Tibial nerve (tissue), 4 donors: ENCODE measurements around the gene NOS3. TPM values are rescaled to one million over a fixed set of nuclear protein-coding genes. Genes with fewer than 3 reads are reported as not detected.

ENCODE experiments used
- DNase-seq, 2 donors: peaks; one replicate each; pipeline ENCODE4 v3.0.0-alpha.2; 2019; ENCODE audit warnings: low spot score in 2 of 2
- H3K27ac ChIP-seq, 4 donors: fragments of 200-600 bp; sonication (generic) in 3 of 4; one replicate each; pipeline ENCODE4 v1.5.1; 2017 to 2019; ENCODE audit warnings: mild to moderate bottlenecking in 1 of 4
- H3K27me3 ChIP-seq, 2 donors: fragments of 200-600 bp; sonication (generic) in 1 of 2; one replicate each; pipeline versions ENCODE4 v1.5.1 to v1.6.0; 2017 to 2019
- H3K36me3 ChIP-seq, 3 donors: fragments of 200-600 bp; sonication (generic); one replicate each; pipeline ENCODE4 v1.5.1; 2018 to 2019
- H3K4me1 ChIP-seq, 4 donors: fragments of 200-600 bp; sonication (generic) in 3 of 4; one replicate each; pipeline ENCODE4 v1.5.1; 2017 to 2019
- H3K4me3 ChIP-seq, 4 donors: fragments of 200-600 bp; sonication (generic) in 3 of 4; one replicate each; pipeline ENCODE4 v1.5.1; 2017 to 2019; ENCODE audit warnings: mild to moderate bottlenecking in 1 of 4, moderate library complexity in 1 of 4
- H3K9me3 ChIP-seq, 4 donors: fragments of 200-600 bp; sonication (generic) in 3 of 4; one replicate each; pipeline ENCODE4 v1.5.1; 2017 to 2019
- CTCF ChIP-seq, 5 experiments: fragments of 200-600 bp in 3 of 5; fragments of 450-650 bp in 2 of 5; sonication (generic) in 3 of 5; IDR thresholded peaks; one replicate each; pipeline ENCODE4 v1.5.1; 2016 to 2019; ENCODE audit warnings: antibody characterized with exemption in 5 of 5, mild to moderate bottlenecking in 3 of 5, moderate library complexity in 2 of 5
- EP300 ChIP-seq, 2 donors: sonication (generic); formaldehyde crosslinking; IDR thresholded peaks; one replicate each; pipeline ENCODE4 v1.6.1; 2017; ENCODE audit warnings: antibody characterized with exemption in 2 of 2, mild to moderate bottlenecking in 1 of 2
- POLR2A ChIP-seq, 2 donors: fragments of 450-650 bp; IDR thresholded peaks; one replicate each; pipeline ENCODE4 v1.6.1; 2017; ENCODE audit warnings: antibody characterized with exemption in 2 of 2, mild to moderate bottlenecking in 2 of 2, moderate library complexity in 2 of 2
- WGBS, 2 donors: methylation state at CpG; one replicate each; pipeline ENCODE4 v1.1.5; 2018; 5-methylcytosine and 5-hydroxymethylcytosine counted together
- total RNA-seq, 4 donors: library from RNA; depleted of rRNA; stranded (reverse); fragments of >200 nt; gene quantifications; one replicate each; pipeline ENCODE4 v1.1.0, GENCODE V29; 2016

NOS3 gene
- total RNA-seq, 4 donors from 2014 or later, result 20.3 to 38.1 (median 23.8) TPM

GRCh38 chr7:151015967-151016366 is 25.1 kb downstream of the NOS3 start:
- WGBS, 2 donors, result 93 to 95% methylated on average over 5 of the region's 5 CpGs
- Histone ChIP-seq H3K4me1 (peaks cover 0 to 36% (median 25%) of the 10 kb centered on the region in 4 donors), H3K27me3 (peaks cover 2 to 82% of the 10 kb centered on the region in 2 donors), H3K36me3 (no peaks in the 10 kb centered on the region), H3K27ac (no peak overlapping the region), H3K4me3 (no peak overlapping the region), H3K9me3 (no peaks in the 10 kb centered on the region)
- no peak for DNase-seq
- TF ChIP-seq CTCF (IDR thresholded peaks at IDR 0.05) (no peak), POLR2A (IDR thresholded peaks at IDR 0.05) (no peak), EP300 (IDR thresholded peaks at IDR 0.05) (no peak)

- WGBS, 2 donors, result 87 to 90% methylated on average over 8 of the region's 8 CpGs
- H3K27me3 ChIP-seq, result peaks cover 2 to 86% of the 10 kb centered on the region in 2 donors
Observed at GRCh38 chr7:151016505-151016904, 25.7 kb downstream of the NOS3 start.

GRCh38 chr7:151016942-151017341 is 26.1 kb downstream of the NOS3 start:
- DNase-seq, result no peak
- 88 to 89% methylated on average over 13 to 15 of the region's 15 CpGs for WGBS, 2 donors
- H3K4me1 ChIP-seq, result peaks cover 0 to 36% (median 25%) of the 10 kb centered on the region in 4 donors
- H3K4me3 ChIP-seq, result no peak overlapping the region
- no peaks in the 10 kb centered on the region for H3K9me3 ChIP-seq
- no peaks in the 10 kb centered on the region for H3K36me3 ChIP-seq
- TF ChIP-seq POLR2A (IDR thresholded peaks at IDR 0.05) (no peak), CTCF (IDR thresholded peaks at IDR 0.05) (no peak), EP300 (IDR thresholded peaks at IDR 0.05) (no peak)
- H3K27ac ChIP-seq, result no peak overlapping the region
- H3K27me3 ChIP-seq, result peaks cover 2 to 86% of the 10 kb centered on the region in 2 donors

More at GRCh38 chr7:151016505-151016904, 25.7 kb downstream of the NOS3 start:
- TF ChIP-seq POLR2A (IDR thresholded peaks at IDR 0.05) (no peak), CTCF (IDR thresholded peaks at IDR 0.05) (no peak), EP300 (IDR thresholded peaks at IDR 0.05) (no peak)
- H3K36me3 ChIP-seq, result no peaks in the 10 kb centered on the region
- H3K27ac ChIP-seq, result no peak overlapping the region
- peaks cover 0 to 36% (median 25%) of the 10 kb centered on the region in 4 donors for H3K4me1 ChIP-seq
- no peak for DNase-seq
- H3K4me3 ChIP-seq, result no peak overlapping the region
- H3K9me3 ChIP-seq, result no peaks in the 10 kb centered on the region

- Histone ChIP-seq H3K4me1 (peaks cover 0 to 36% (median 25%) of the 10 kb centered on the region in 4 donors), H3K27me3 (peaks cover 2 to 86% of the 10 kb centered on the region in 2 donors), H3K4me3 (peak overlapping the region in 1 of 4 donors; percentile 34), H3K27ac (no peak overlapping the region), H3K9me3 (no peaks in the 10 kb centered on the region), H3K36me3 (no peaks in the 10 kb centered on the region)
- no peak for DNase-seq
- no peak for TF ChIP-seq POLR2A (IDR thresholded peaks at IDR 0.05)
- no peak for TF ChIP-seq CTCF (IDR thresholded peaks at IDR 0.05)
- no peak for TF ChIP-seq EP300 (IDR thresholded peaks at IDR 0.05)
- WGBS, 2 donors, result 42% methylated on average over 10 to 13 of the region's 13 CpGs
Observed at GRCh38 chr7:151017370-151017952, 26.6 kb downstream of the NOS3 start.

- DNase-seq, result peak; percentile 44 to 63
- 4 to 6% methylated on average over 22 to 34 of the region's 34 CpGs for WGBS, 2 donors
- peaks cover 0 to 31% (median 22%) of the 10 kb centered on the region in 4 donors for H3K4me1 ChIP-seq
- no peaks in the 10 kb centered on the region for H3K36me3 ChIP-seq
- no peak overlapping the region for H3K27ac ChIP-seq
- peak overlapping the region in 2 of 4 donors; percentile 21 to 34 for H3K4me3 ChIP-seq
- TF ChIP-seq EP300 (IDR thresholded peaks at IDR 0.05) (no peak), CTCF (IDR thresholded peaks at IDR 0.05) (peak; percentile 89 to 94 (median 90))
- H3K27me3 ChIP-seq, result peaks cover 2 to 81% of the 10 kb centered on the region in 2 donors
- H3K9me3 ChIP-seq, result no peaks in the 10 kb centered on the region
Observed at GRCh38 chr7:151017953-151018420, 27.2 kb downstream of the NOS3 start.
